Kidney (tissue), 14 donors: ENCODE results near the gene CFAP47. TPM values are rescaled to one million over a fixed set of nuclear protein-coding genes. Genes with fewer than 3 reads are reported as not detected.

Experiments used
- DNase-seq, 5 donors: peaks; one replicate each; pipeline ENCODE4 v3.0.0-alpha.2; 2013 to 2020
- FAIRE-seq: peaks from 2 replicates; lab custom pipeline; 2012; peaks lifted over from hg19 to GRCh38; lab: Jason Lieb, UNC
- H3K27ac ChIP-seq, 2 donors: one replicate each; pipeline ENCODE4 v1.7.0; 2013; ENCODE audit warnings: low read depth in 2 of 2, low read length in 2 of 2, inconsistent platforms in 1 of 2
- H3K27me3 ChIP-seq: one replicate; pipeline ENCODE4 v1.7.1; 2013; ENCODE audit warnings: low read length, inconsistent platforms; ENCODE audit not compliant: control insufficient read depth, insufficient read depth
- H3K36me3 ChIP-seq, 3 donors: one replicate each; pipeline versions ENCODE4 v1.7.0 to v1.7.1; 2013; ENCODE audit warnings: low read length in 3 of 3, control low read depth in 1 of 3, inconsistent platforms in 1 of 3; ENCODE audit not compliant: insufficient read depth in 3 of 3, control insufficient read depth in 2 of 3
- H3K4me1 ChIP-seq, 3 donors: one replicate each; pipeline versions ENCODE4 v1.7.0 to v1.7.1; 2013; ENCODE audit warnings: low read length in 3 of 3, inconsistent platforms in 1 of 3, low read depth in 1 of 3; ENCODE audit not compliant: control insufficient read depth in 2 of 3, insufficient read depth in 2 of 3
- H3K4me3 ChIP-seq, 3 donors: one replicate each; pipeline versions ENCODE4 v1.7.0 to v1.8.1; 2013; ENCODE audit warnings: low read length in 3 of 3, control low read depth in 1 of 3, inconsistent platforms in 1 of 3
- H3K9ac ChIP-seq, 3 donors: one replicate each; pipeline versions ENCODE4 v1.7.0 to v1.7.1; 2013; ENCODE audit warnings: low read length in 3 of 3, control low read depth in 1 of 3, inconsistent platforms in 1 of 3
- H3K9me3 ChIP-seq, 3 donors: one replicate each; pipeline versions ENCODE4 v1.7.0 to v1.7.1; 2013; ENCODE audit warnings: low read length in 3 of 3, control low read depth in 1 of 3, inconsistent platforms in 1 of 3; ENCODE audit not compliant: control insufficient read depth in 2 of 3, insufficient read depth in 1 of 3
- intact Hi-C: fragments of 100-400 bp; cut with DNase I; formaldehyde crosslinking; loops from one replicate; pipeline ENCODE4 v1.11.1; 2022
- polyA plus RNA-seq: library from polyadenylated mRNA; stranded (reverse); fragments of 350-450 nt; fragmentation: Illumina TruSeq; extraction: RNeasy Lipid Tissue Mini Kit (QIAGEN cat#74804); gene quantifications from one replicate; pipeline ENCODE4 v1.2.3, GENCODE V29; 2014; ENCODE audit warnings: low read depth, low replicate concordance; ENCODE audit not compliant: insufficient read depth
- total RNA-seq: library from RNA; stranded (reverse); fragmentation: NEBNext Ultra II Directional; extraction: Animal tissue kit (Norgen Biotek cat#: 25700); gene quantifications from one replicate; pipeline ENCODE4 v1.2.1, GENCODE V29; 2021
- TF ChIP-seq, protein P1 (sequence below): IDR thresholded peaks from 3 replicates; pipeline ENCODE4 v1.5.1; 2012; ENCODE audit warnings: mild to moderate bottlenecking, moderate library complexity, borderline replicate concordance; ENCODE audit not compliant: insufficient read depth; ENCODE audit errors: extremely low read depth
- donor health status: control.
- donor health status: control.
- donor health status: control.
- donor health status: control.
- donor health status: control.
- donor health status: DM: yes; HTN: yes; CAD: no.
- donor health status: Normal renal cell carcinoma (clear cell type).

CFAP47 gene
- total and polyA plus RNA-seq, 2 donors from 2014 or later, result 1.4 TPM; not detected in 1

DNA sequence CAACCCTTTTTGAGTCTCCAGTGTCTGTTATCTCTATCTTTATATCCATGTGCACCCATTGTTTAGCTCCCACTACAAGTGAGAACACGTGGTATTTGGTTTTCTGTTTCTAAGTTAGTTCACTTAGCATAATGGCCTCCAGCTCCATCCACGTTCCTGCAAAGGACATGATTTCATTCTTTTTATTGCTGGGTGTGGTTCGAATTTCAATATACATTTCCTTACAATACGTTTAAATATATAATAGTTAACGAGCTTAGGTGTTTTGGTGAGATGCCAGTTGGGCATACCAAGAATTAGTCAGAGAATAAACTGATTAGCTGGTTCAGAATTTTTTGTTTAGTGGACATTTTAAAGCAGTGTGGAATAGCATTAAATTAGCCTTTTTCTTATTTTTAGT, 196.7 kb downstream of the CFAP47 start:
- no peaks in the 10 kb centered on the region for H3K27me3 ChIP-seq
- TF ChIP-seq, protein P1, sequence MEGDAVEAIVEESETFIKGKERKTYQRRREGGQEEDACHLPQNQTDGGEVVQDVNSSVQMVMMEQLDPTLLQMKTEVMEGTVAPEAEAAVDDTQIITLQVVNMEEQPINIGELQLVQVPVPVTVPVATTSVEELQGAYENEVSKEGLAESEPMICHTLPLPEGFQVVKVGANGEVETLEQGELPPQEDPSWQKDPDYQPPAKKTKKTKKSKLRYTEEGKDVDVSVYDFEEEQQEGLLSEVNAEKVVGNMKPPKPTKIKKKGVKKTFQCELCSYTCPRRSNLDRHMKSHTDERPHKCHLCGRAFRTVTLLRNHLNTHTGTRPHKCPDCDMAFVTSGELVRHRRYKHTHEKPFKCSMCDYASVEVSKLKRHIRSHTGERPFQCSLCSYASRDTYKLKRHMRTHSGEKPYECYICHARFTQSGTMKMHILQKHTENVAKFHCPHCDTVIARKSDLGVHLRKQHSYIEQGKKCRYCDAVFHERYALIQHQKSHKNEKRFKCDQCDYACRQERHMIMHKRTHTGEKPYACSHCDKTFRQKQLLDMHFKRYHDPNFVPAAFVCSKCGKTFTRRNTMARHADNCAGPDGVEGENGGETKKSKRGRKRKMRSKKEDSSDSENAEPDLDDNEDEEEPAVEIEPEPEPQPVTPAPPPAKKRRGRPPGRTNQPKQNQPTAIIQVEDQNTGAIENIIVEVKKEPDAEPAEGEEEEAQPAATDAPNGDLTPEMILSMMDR, result no peak
- no peak overlapping the region for H3K27ac ChIP-seq
- H3K4me3 ChIP-seq, result no peak overlapping the region
- H3K36me3 ChIP-seq, result no peaks in the 10 kb centered on the region
- FAIRE-seq (no peak), DNase-seq (no peak)
- no peaks in the 10 kb centered on the region for H3K9me3 ChIP-seq
- no peaks in the 10 kb centered on the region for H3K4me1 ChIP-seq
- intact Hi-C loops, result no loop called here
- H3K9ac ChIP-seq, result no peak overlapping the region

DNA sequence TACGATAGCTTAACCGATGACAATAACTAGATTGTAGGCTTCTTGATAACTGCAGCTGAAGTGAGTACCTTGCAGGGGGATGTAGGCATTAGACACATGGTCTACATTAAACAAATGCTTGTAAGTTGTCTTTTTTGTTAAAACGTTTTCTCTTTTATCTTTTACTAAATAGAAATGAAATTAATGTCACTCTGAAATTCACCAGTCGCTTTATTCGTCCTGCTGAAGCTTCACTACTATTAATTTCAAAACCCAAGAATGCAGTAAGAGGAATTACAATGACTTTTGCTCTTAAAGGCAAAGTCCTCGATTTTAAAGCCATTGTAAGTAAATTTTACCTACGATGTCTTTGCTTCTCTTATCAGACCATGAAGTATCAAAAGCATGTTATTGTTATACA, 239.7 kb downstream of the CFAP47 start:
- H3K36me3 ChIP-seq, result no peaks in the 10 kb centered on the region
- H3K27ac ChIP-seq, result no peak overlapping the region
- TF ChIP-seq, protein P1, result no peak
- H3K4me3 ChIP-seq, result no peak overlapping the region
- no peaks in the 10 kb centered on the region for H3K27me3 ChIP-seq
- DNase-seq (no peak), FAIRE-seq (no peak)
- H3K9me3 ChIP-seq, result no peaks in the 10 kb centered on the region
- H3K4me1 ChIP-seq, result no peaks in the 10 kb centered on the region
- H3K9ac ChIP-seq, result no peak overlapping the region
- intact Hi-C loops, result no loop called here

DNA sequence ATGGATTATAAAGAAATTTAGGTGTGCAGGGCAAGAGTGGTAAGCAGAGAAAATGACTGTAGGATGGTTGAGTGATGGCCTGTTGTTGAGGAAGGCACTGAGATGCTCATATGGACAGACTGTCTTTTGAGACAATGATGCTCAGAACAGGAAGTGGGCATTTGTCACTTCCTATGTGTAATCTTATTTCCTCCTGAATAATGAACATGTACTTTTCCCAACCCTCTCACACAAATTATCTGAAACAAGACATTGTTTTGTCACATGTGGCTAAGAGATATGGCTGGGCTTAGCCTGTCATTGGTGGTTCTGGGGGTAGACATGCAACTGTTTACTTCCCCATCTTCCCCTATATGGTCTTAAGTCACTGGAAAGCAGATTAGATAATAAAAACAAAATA, 240.5 kb downstream of the CFAP47 start:
- DNase-seq, result no peak
- TF ChIP-seq, protein P1, result no peak
- Histone ChIP-seq H3K4me3 (no peak overlapping the region), H3K9me3 (no peaks in the 10 kb centered on the region), H3K4me1 (no peaks in the 10 kb centered on the region), H3K36me3 (no peaks in the 10 kb centered on the region), H3K27me3 (no peaks in the 10 kb centered on the region), H3K27ac (no peak overlapping the region), H3K9ac (no peak overlapping the region)
- intact Hi-C loops, result no loop called here
- FAIRE-seq, result no peak

DNA sequence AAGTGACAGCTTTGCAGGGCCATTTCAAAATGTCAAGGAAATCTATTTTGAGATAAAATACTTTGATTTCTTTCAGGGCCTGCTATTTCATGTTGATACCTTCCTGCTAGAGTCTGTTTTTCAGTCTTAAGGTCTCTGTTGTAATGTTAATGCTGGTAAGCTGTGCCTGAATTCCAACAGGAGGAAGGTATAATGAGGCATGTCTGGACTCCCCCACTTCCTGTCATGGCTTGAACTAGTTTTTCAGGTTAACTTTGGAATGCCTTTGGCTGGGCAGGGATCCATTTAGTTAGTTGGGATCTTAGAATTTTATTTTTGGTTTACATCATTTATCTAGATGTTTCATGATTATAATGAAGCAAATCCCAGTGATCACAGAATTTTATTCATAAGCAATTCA, 279.0 kb downstream of the CFAP47 start:
- TF ChIP-seq, protein P1, result no peak
- Histone ChIP-seq H3K9ac (no peak overlapping the region), H3K9me3 (no peaks in the 10 kb centered on the region), H3K36me3 (no peaks in the 10 kb centered on the region), H3K27me3 (no peaks in the 10 kb centered on the region), H3K4me1 (no peaks in the 10 kb centered on the region), H3K27ac (no peak overlapping the region), H3K4me3 (no peak overlapping the region)
- no peak for FAIRE-seq
- intact Hi-C loops, result no loop called here
- DNase-seq, result no peak
